SU-DHL-6 (cell line): ENCODE data around the gene ITIH1.
"Not testable (repeated sequence)": the region's sequence is repeated elsewhere in the genome, so short reads cannot be mapped to it uniquely, and the experiment has no call there.

Experiments
- H2AFZ ChIP-seq: fragments of 200-600 bp; sonication (generic); 2 replicates; pipeline ENCODE4 v1.6.1; 2014; ENCODE audit warnings: low read depth, mild to moderate bottlenecking, moderate library complexity, mixed read lengths, antibody characterized with exemption, low read length; ENCODE audit not compliant: severe bottlenecking
- H3F3A ChIP-seq: fragments of 200-600 bp; shearing (Covaris generic); 2 replicates; pipeline ENCODE4 v1.6.0; 2016; ENCODE audit warnings: antibody characterized with exemption, mild to moderate bottlenecking; ENCODE audit not compliant: insufficient read depth
- H3K27ac ChIP-seq: fragments of 200-600 bp; sonication (generic); 2 replicates; pipeline ENCODE4 v1.5.1; 2016; ENCODE audit warnings: low read depth, mild to moderate bottlenecking, low read length, moderate library complexity, mixed read lengths
- H3K27me3 ChIP-seq: fragments of 200-600 bp; sonication (generic), shearing (Covaris generic); 2 replicates; pipeline ENCODE4 v1.6.0; 2014; ENCODE audit warnings: mild to moderate bottlenecking, low read length
- H3K36me3 ChIP-seq: fragments of 200-600 bp; sonication (generic); 2 replicates; pipeline ENCODE4 v1.6.1; 2014; ENCODE audit warnings: mild to moderate bottlenecking, low read length, mixed read lengths
- H3K4me2 ChIP-seq: fragments of 300-600, 200-600 bp; shearing (Covaris generic), sonication (generic); 2 replicates; pipeline ENCODE4 v1.6.0; 2014; ENCODE audit warnings: low read length, low read depth, mild to moderate bottlenecking; ENCODE audit not compliant: poor library complexity, severe bottlenecking
- H3K4me3 ChIP-seq: fragments of 200-600 bp; sonication (generic); 2 replicates; pipeline ENCODE4 v1.5.1; 2014; ENCODE audit warnings: antibody characterized with exemption, low read length, mild to moderate bottlenecking, mixed read lengths; ENCODE audit not compliant: insufficient read depth, poor library complexity, severe bottlenecking
- H3K79me2 ChIP-seq: fragments of 200-600 bp; sonication (generic); 2 replicates; pipeline ENCODE4 v1.6.1; 2014; ENCODE audit warnings: mild to moderate bottlenecking, low read length, moderate library complexity; ENCODE audit not compliant: insufficient read depth
- H3K9ac ChIP-seq: fragments of 200-600 bp; sonication (generic); 2 replicates; pipeline ENCODE4 v1.7.0; 2014; ENCODE audit warnings: mild to moderate bottlenecking, low read length
- H3K9me2 ChIP-seq: fragments of 200-600 bp; sonication (generic); replicated peaks from 2 replicates; pipeline ENCODE4 v1.6.1; 2014; ENCODE audit warnings: low read length; ENCODE audit not compliant: insufficient read depth
- H3K9me3 ChIP-seq: fragments of 200-600 bp; sonication (generic); 2 replicates; pipeline ENCODE4 v1.6.1; 2014; ENCODE audit warnings: low read length, mixed read lengths; ENCODE audit not compliant: insufficient read depth
- H4K20me1 ChIP-seq: fragments of 200-600 bp; sonication (generic); 2 replicates; pipeline ENCODE4 v1.6.1; 2014; ENCODE audit warnings: low read depth, mild to moderate bottlenecking, antibody characterized with exemption, low read length, moderate library complexity, mixed read lengths
- CTCF ChIP-seq: fragments of 200-600 bp; sonication (generic); IDR thresholded peaks from one replicate; pipeline ENCODE4 v1.5.1; 2017; ENCODE audit warnings: antibody characterized with exemption, mild to moderate bottlenecking, low read length, moderate library complexity; ENCODE audit not compliant: insufficient read depth, poor library complexity, severe bottlenecking
- EZH2phosphoT487 ChIP-seq: fragments of 200-600 bp; sonication (generic), shearing (Covaris generic); conservative IDR thresholded peaks from 2 replicates; pipeline ENCODE4 v1.6.1; 2018; ENCODE audit warnings: mild to moderate bottlenecking, antibody characterized with exemption, low read length, moderate library complexity, mixed read lengths

Gene ITIH1

GRCh38 chr3:52774901-52775864, 2.2 kb upstream of the ITIH1 start:
- H3K9me3 ChIP-seq: no peaks in the 10 kb centered on the region
- H3F3A ChIP-seq: no peaks in the 10 kb centered on the region; the same call in 1 of the 2 replicates
- no peaks in the 10 kb centered on the region for H4K20me1 ChIP-seq
- H3K4me3 ChIP-seq: no peak overlapping the region
- H3K4me2 ChIP-seq: no peak overlapping the region
- H3K9ac ChIP-seq: no peak overlapping the region
- no peaks in the 10 kb centered on the region for H3K27me3 ChIP-seq
- H3K36me3 ChIP-seq: no peaks in the 10 kb centered on the region
- no peak for TF ChIP-seq EZH2phosphoT487
- no peak for TF ChIP-seq CTCF
- H3K79me2 ChIP-seq: no peaks in the 10 kb centered on the region
- H2AFZ ChIP-seq: no peak overlapping the region
- no peaks in the 10 kb centered on the region for H3K9me2 ChIP-seq
- H3K27ac ChIP-seq: no peak overlapping the region

GRCh38 chr3:52775877-52776276, 1.5 kb upstream of the ITIH1 start:
- H3F3A ChIP-seq: no peaks in the 10 kb centered on the region; the same call in 1 of the 2 replicates
- H4K20me1 ChIP-seq: no peaks in the 10 kb centered on the region
- H3K9me2 ChIP-seq: no peaks in the 10 kb centered on the region
- no peak overlapping the region for H3K9ac ChIP-seq
- H3K36me3 ChIP-seq: no peaks in the 10 kb centered on the region
- H3K9me3 ChIP-seq: no peaks in the 10 kb centered on the region
- no peak overlapping the region for H3K27ac ChIP-seq
- H3K27me3 ChIP-seq: no peaks in the 10 kb centered on the region
- H2AFZ ChIP-seq: no peak overlapping the region
- no peak overlapping the region for H3K4me2 ChIP-seq
- no peaks in the 10 kb centered on the region for H3K79me2 ChIP-seq
- no peak for TF ChIP-seq EZH2phosphoT487
- TF ChIP-seq CTCF: no peak
- no peak overlapping the region for H3K4me3 ChIP-seq

- H2AFZ ChIP-seq, H3K9me2 ChIP-seq, H3K9me3 ChIP-seq, H3K79me2 ChIP-seq, H3K4me2 ChIP-seq, H3F3A ChIP-seq, H3K9ac ChIP-seq, H3K4me3 ChIP-seq, H4K20me1 ChIP-seq, H3K27ac ChIP-seq, H3K27me3 ChIP-seq, H3K36me3 ChIP-seq: not testable (repeated sequence)
Measured at GRCh38 chr3:52776486-52776885, 913 bp upstream of the ITIH1 start.
